Activated naive CD8-positive, alpha-beta T cell (primary cell): ENCODE data around the gene STIM1.
"Not testable (repeated sequence)": the region's sequence is repeated elsewhere in the genome, so short reads cannot be mapped to it uniquely, and the experiment has no call there.

Experiments used
- H3K27ac Mint-ChIP-seq: one replicate; pipeline ENCODE4 v1.8.0; 2021; ENCODE audit warnings: mixed read lengths
- H3K27me3 Mint-ChIP-seq: one replicate; pipeline ENCODE4 v1.8.0; 2021; ENCODE audit warnings: mixed read lengths
- H3K36me3 Mint-ChIP-seq: one replicate; pipeline ENCODE4 v1.8.0; 2021; ENCODE audit warnings: mixed read lengths
- H3K4me1 Mint-ChIP-seq: one replicate; pipeline ENCODE4 v1.8.0; 2021; ENCODE audit warnings: low read depth, mixed read lengths
- H3K4me3 Mint-ChIP-seq: one replicate; pipeline ENCODE4 v1.8.0; 2021; ENCODE audit warnings: mild to moderate bottlenecking, mixed read lengths
- H3K9me3 Mint-ChIP-seq: one replicate; pipeline ENCODE4 v1.8.0; 2021; ENCODE audit warnings: low read depth, mixed read lengths

The STIM1 gene

GRCh38 chr11:4050138-4050537, 194.7 kb downstream of the STIM1 start:
- H3K4me1 Mint-ChIP-seq, result peaks cover 12% of the 10 kb centered on the region
- no peaks in the 10 kb centered on the region for H3K27me3 Mint-ChIP-seq
- no peak overlapping the region for H3K27ac Mint-ChIP-seq
- peaks cover 5% of the 10 kb centered on the region for H3K36me3 Mint-ChIP-seq
- no peak overlapping the region for H3K4me3 Mint-ChIP-seq
- H3K9me3 Mint-ChIP-seq, result no peaks in the 10 kb centered on the region

GRCh38 chr11:4053200-4053599, 197.7 kb downstream of the STIM1 start:
- Mint-ChIP-seq H3K4me1 (peaks cover 34% of the 10 kb centered on the region), H3K36me3 (peaks cover 11% of the 10 kb centered on the region)
- not testable (repeated sequence) for H3K9me3 Mint-ChIP-seq, H3K27me3 Mint-ChIP-seq, H3K4me3 Mint-ChIP-seq, H3K27ac Mint-ChIP-seq

GRCh38 chr11:4054643-4055042, 199.2 kb downstream of the STIM1 start:
- Mint-ChIP-seq H3K4me1 (peaks cover 38% of the 10 kb centered on the region), H3K4me3 (no peak overlapping the region), H3K27ac (peak overlapping the region; percentile 37), H3K36me3 (peaks cover 17% of the 10 kb centered on the region), H3K9me3 (no peaks in the 10 kb centered on the region), H3K27me3 (no peaks in the 10 kb centered on the region)

GRCh38 chr11:4059424-4059823, 204.0 kb downstream of the STIM1 start:
- Mint-ChIP-seq H3K27me3 (no peaks in the 10 kb centered on the region), H3K4me3 (no peak overlapping the region), H3K36me3 (peaks cover 12% of the 10 kb centered on the region), H3K4me1 (peaks cover 48% of the 10 kb centered on the region), H3K9me3 (no peaks in the 10 kb centered on the region), H3K27ac (peak overlapping the region; percentile 92)

- no peak overlapping the region for H3K4me3 Mint-ChIP-seq
- peak overlapping the region; percentile 61 for H3K27ac Mint-ChIP-seq
- peaks cover 51% of the 10 kb centered on the region for H3K4me1 Mint-ChIP-seq
- H3K27me3 Mint-ChIP-seq, result no peaks in the 10 kb centered on the region
- H3K9me3 Mint-ChIP-seq, result no peaks in the 10 kb centered on the region
- H3K36me3 Mint-ChIP-seq, result peaks cover 9% of the 10 kb centered on the region
Measured at GRCh38 chr11:4060182-4060923, 204.9 kb downstream of the STIM1 start.

GRCh38 chr11:4061700-4062099, 206.2 kb downstream of the STIM1 start:
- Mint-ChIP-seq H3K36me3 (peaks cover 6% of the 10 kb centered on the region), H3K4me1 (peaks cover 54% of the 10 kb centered on the region), H3K9me3 (no peaks in the 10 kb centered on the region), H3K27ac (peak overlapping the region; percentile 16), H3K27me3 (no peaks in the 10 kb centered on the region), H3K4me3 (no peak overlapping the region)

- Mint-ChIP-seq H3K4me1 (peaks cover 54% of the 10 kb centered on the region), H3K9me3 (no peaks in the 10 kb centered on the region), H3K27me3 (no peaks in the 10 kb centered on the region), H3K36me3 (peaks cover 6% of the 10 kb centered on the region), H3K4me3 (no peak overlapping the region), H3K27ac (no peak overlapping the region)
Measured at GRCh38 chr11:4063348-4063747, 207.9 kb downstream of the STIM1 start.

- Mint-ChIP-seq H3K27me3 (no peaks in the 10 kb centered on the region), H3K27ac (peak overlapping the region; percentile 86), H3K36me3 (peaks cover 2% of the 10 kb centered on the region), H3K9me3 (no peaks in the 10 kb centered on the region), H3K4me3 (no peak overlapping the region), H3K4me1 (peaks cover 59% of the 10 kb centered on the region)
Measured at GRCh38 chr11:4064278-4064955, 209.0 kb downstream of the STIM1 start.

- no peaks in the 10 kb centered on the region for H3K9me3 Mint-ChIP-seq
- H3K4me3 Mint-ChIP-seq, result no peak overlapping the region
- peaks cover 2% of the 10 kb centered on the region for H3K36me3 Mint-ChIP-seq
- H3K27ac Mint-ChIP-seq, result peak overlapping the region; percentile 69
- peaks cover 66% of the 10 kb centered on the region for H3K4me1 Mint-ChIP-seq
- H3K27me3 Mint-ChIP-seq, result no peaks in the 10 kb centered on the region
Measured at GRCh38 chr11:4065086-4065485, 209.6 kb downstream of the STIM1 start.

- Mint-ChIP-seq H3K36me3 (peaks cover 2% of the 10 kb centered on the region), H3K27ac (peak overlapping the region; percentile 69), H3K27me3 (no peaks in the 10 kb centered on the region), H3K4me1 (peaks cover 71% of the 10 kb centered on the region), H3K4me3 (no peak overlapping the region), H3K9me3 (no peaks in the 10 kb centered on the region)
Measured at GRCh38 chr11:4065601-4066377, 210.3 kb downstream of the STIM1 start.

GRCh38 chr11:4066910-4067309, 211.4 kb downstream of the STIM1 start:
- no peaks in the 10 kb centered on the region for H3K27me3 Mint-ChIP-seq
- no peaks in the 10 kb centered on the region for H3K9me3 Mint-ChIP-seq
- peaks cover 2% of the 10 kb centered on the region for H3K36me3 Mint-ChIP-seq
- no peak overlapping the region for H3K4me3 Mint-ChIP-seq
- H3K4me1 Mint-ChIP-seq, result peaks cover 74% of the 10 kb centered on the region
- peak overlapping the region; percentile 64 for H3K27ac Mint-ChIP-seq

GRCh38 chr11:4068962-4069361, 213.5 kb downstream of the STIM1 start:
- Mint-ChIP-seq H3K4me1 (peaks cover 83% of the 10 kb centered on the region), H3K36me3 (peaks cover 2% of the 10 kb centered on the region), H3K27me3 (no peaks in the 10 kb centered on the region), H3K4me3 (no peak overlapping the region), H3K9me3 (no peaks in the 10 kb centered on the region), H3K27ac (peak overlapping the region; percentile 75)

GRCh38 chr11:4071325-4071724, 215.9 kb downstream of the STIM1 start:
- Mint-ChIP-seq H3K4me3 (no peak overlapping the region), H3K4me1 (peaks cover 66% of the 10 kb centered on the region), H3K27me3 (no peaks in the 10 kb centered on the region), H3K27ac (no peak overlapping the region), H3K9me3 (no peaks in the 10 kb centered on the region), H3K36me3 (peaks cover 2% of the 10 kb centered on the region)

- no peaks in the 10 kb centered on the region for H3K27me3 Mint-ChIP-seq
- peaks cover 65% of the 10 kb centered on the region for H3K4me1 Mint-ChIP-seq
- no peak overlapping the region for H3K4me3 Mint-ChIP-seq
- peak overlapping the region; percentile 79 for H3K27ac Mint-ChIP-seq
- peaks cover under 1% of the 10 kb centered on the region for H3K36me3 Mint-ChIP-seq
- H3K9me3 Mint-ChIP-seq, result no peaks in the 10 kb centered on the region
Measured at GRCh38 chr11:4071914-4072313, 216.4 kb downstream of the STIM1 start.

GRCh38 chr11:4072668-4073285, 217.3 kb downstream of the STIM1 start:
- no peak overlapping the region for H3K4me3 Mint-ChIP-seq
- peak overlapping the region; percentile 79 for H3K27ac Mint-ChIP-seq
- H3K4me1 Mint-ChIP-seq, result peaks cover 61% of the 10 kb centered on the region
- no peaks in the 10 kb centered on the region for H3K9me3 Mint-ChIP-seq
- H3K27me3 Mint-ChIP-seq, result no peaks in the 10 kb centered on the region
- no peaks in the 10 kb centered on the region for H3K36me3 Mint-ChIP-seq
